Endothelial cell of umbilical vein (primary cell): Measurements from ENCODE around the gene CD226. TPM values are rescaled to one million over a fixed set of nuclear protein-coding genes. Genes with fewer than 3 reads are reported as not detected.
A peak's percentile ranks its signal among the peaks of the same experiment; 100 is the strongest.

Experiments
- BruUV-seq: library from RNA; stranded (reverse); fragments of 400-500 nt; replicated peaks from 2 replicates; lab custom pipeline; 2021; lab: Mats Ljungman, UMichigan
- CTCF ChIA-PET: fragments of 300-600, 350-600 bp; sonication (Branson Sonifier 250); formaldehyde crosslinking; loops from one replicate; lab custom pipeline; 2021; ENCODE audit warnings: antibody characterized with exemption, inconsistent platforms; lab: Charles Lee
- POLR2A ChIA-PET: fragments of 300-600, 350-600 bp; sonication (Branson Sonifier 250); formaldehyde crosslinking; loops from one replicate; lab custom pipeline; 2021; ENCODE audit warnings: antibody characterized with exemption, inconsistent platforms; lab: Charles Lee
- DNase-seq: peaks from one replicate; pipeline ENCODE4 v3.0.0-alpha.2; 2011; ENCODE audit warnings: low read depth, low spot score
- FAIRE-seq: peaks from 2 replicates; lab custom pipeline; 2011; peaks lifted over from hg19 to GRCh38; lab: Jason Lieb, UNC
- H2AFZ ChIP-seq: 2 replicates; pipeline ENCODE4 v1.6.0; 2012; ENCODE audit warnings: low read depth, low read length, control low read depth, inconsistent platforms
- H3K27ac ChIP-seq: 2 replicates; pipeline ENCODE4 v1.5.1; 2011; ENCODE audit warnings: low read depth, mild to moderate bottlenecking, control low read depth, low read length, moderate library complexity; ENCODE audit not compliant: insufficient read depth
- H3K27me3 ChIP-seq, 2 experiments: 2 replicates each; pipeline versions ENCODE4 v1.6.0 to v1.6.1; 2011; ENCODE audit warnings: low read length in 2 of 2, mixed read lengths in 1 of 2; ENCODE audit not compliant: control insufficient read depth in 2 of 2, insufficient read depth in 2 of 2
- H3K36me3 ChIP-seq, 2 experiments: 2 replicates in 1 of 2; 3 replicates in 1 of 2; pipeline ENCODE4 v1.5.1; 2011; ENCODE audit warnings: low read length in 2 of 2, mild to moderate bottlenecking in 1 of 2, moderate library complexity in 1 of 2; ENCODE audit not compliant: control insufficient read depth in 2 of 2, insufficient read depth in 2 of 2; ENCODE audit errors: extremely low read depth in 1 of 2
- H3K4me1 ChIP-seq: 3 replicates; pipeline ENCODE4 v1.5.1; 2011; ENCODE audit warnings: mild to moderate bottlenecking, low read length; ENCODE audit not compliant: control insufficient read depth, insufficient read depth; ENCODE audit errors: extremely low read depth
- H3K4me2 ChIP-seq: 2 replicates; pipeline ENCODE4 v1.6.1; 2011; ENCODE audit warnings: low read length, control low read depth, mixed read lengths; ENCODE audit not compliant: insufficient read depth
- H3K4me3 ChIP-seq, 3 experiments: fragments of 200-600 bp in 1 of 3; sonication (generic), shearing (Covaris generic) in 1 of 3; replicated peaks in 1 of 3; 2 replicates each; pipeline ENCODE4 v1.5.1; 2011 to 2016; ENCODE audit warnings: control low read depth in 3 of 3, low read length in 3 of 3, mild to moderate bottlenecking in 2 of 3, inconsistent platforms in 1 of 3, low read depth in 1 of 3, moderate library complexity in 1 of 3; ENCODE audit not compliant: insufficient read depth in 1 of 3
- H3K79me2 ChIP-seq: 2 replicates; pipeline ENCODE4 v1.6.0; 2012; ENCODE audit warnings: low read length, inconsistent platforms; ENCODE audit not compliant: control insufficient read depth, insufficient read depth
- H3K9ac ChIP-seq: replicated peaks from 2 replicates; pipeline ENCODE3; 2011; ENCODE audit warnings: low read length, control low read depth; ENCODE audit not compliant: insufficient read depth; ENCODE audit errors: extremely low read depth
- H3K9me1 ChIP-seq: replicated peaks from 3 replicates; pipeline ENCODE4 v1.6.0; 2011; ENCODE audit warnings: mild to moderate bottlenecking, low read length; ENCODE audit not compliant: control insufficient read depth, insufficient read depth; ENCODE audit errors: extremely low read depth
- H3K9me3 ChIP-seq: replicated peaks from 2 replicates; pipeline ENCODE4 v1.5.1; 2012; ENCODE audit warnings: low read length, inconsistent platforms; ENCODE audit not compliant: control insufficient read depth, insufficient read depth
- H4K20me1 ChIP-seq: replicated peaks from 2 replicates; pipeline ENCODE3; 2011; ENCODE audit warnings: mild to moderate bottlenecking, low read length; ENCODE audit not compliant: control insufficient read depth, insufficient read depth; ENCODE audit errors: extremely low read depth
- EZH2 ChIP-seq: IDR thresholded peaks from 2 replicates; pipeline ENCODE4 v1.6.1; 2012; ENCODE audit warnings: borderline replicate concordance, low read depth, mild to moderate bottlenecking, moderate library complexity, low read length, inconsistent platforms; ENCODE audit not compliant: severe bottlenecking
- FOS ChIP-seq: IDR thresholded peaks from 2 replicates; pipeline ENCODE4 v1.6.1; 2011; ENCODE audit warnings: mild to moderate bottlenecking, low read length, moderate library complexity, borderline replicate concordance; ENCODE audit not compliant: insufficient read depth
- GATA2 ChIP-seq: IDR thresholded peaks from 2 replicates; pipeline ENCODE4 v1.7.0; 2011; ENCODE audit warnings: low read depth, mild to moderate bottlenecking, moderate library complexity, mixed read lengths, low read length; ENCODE audit not compliant: insufficient read length, insufficient read depth
- JUN ChIP-seq: IDR thresholded peaks from 2 replicates; pipeline ENCODE4 v1.6.1; 2011; ENCODE audit warnings: borderline replicate concordance, low read depth; ENCODE audit not compliant: insufficient read length, insufficient read depth
- MYC ChIP-seq: IDR thresholded peaks from one replicate; pipeline ENCODE4 v1.6.1; 2011; ENCODE audit warnings: mild to moderate bottlenecking, low read depth, low read length
- POLR2A ChIP-seq: IDR thresholded peaks from 2 replicates; pipeline ENCODE4 v1.6.1; 2012; ENCODE audit warnings: low read depth, mild to moderate bottlenecking, control low read depth, low read length
- POLR2AphosphoS5 ChIP-seq: IDR thresholded peaks from 2 replicates; pipeline ENCODE4 v1.6.1; 2012; ENCODE audit warnings: low read depth, mild to moderate bottlenecking, control low read depth, low read length, moderate library complexity; ENCODE audit not compliant: insufficient read depth
- dilution Hi-C: fragments of 300-500 bp; cut with MboI; formaldehyde crosslinking; loops from one replicate; pipeline ENCODE4 v1.15.0; 2019; ENCODE audit warnings: low sequenced_read_pairs; ENCODE audit not compliant: extremely low pct_ligation_motif_present
- intact Hi-C: fragments of 100-400 bp; cut with micrococcal nuclease; formaldehyde crosslinking; loops from one replicate; pipeline ENCODE4 v1.10.0; 2022
- polyA plus RNA-seq, 4 experiments: library from polyadenylated mRNA; depleted of rRNA in 3 of 4; stranded (reverse) in 3 of 4; unstranded in 1 of 4; fragments of >200 nt; gene quantifications; 2 replicates each; pipeline versions ENCODE4 v1.2.1 to v1.2.3, GENCODE V29; 2011 to 2012; ENCODE audit warnings: missing spikeins in 1 of 4
- total RNA-seq: library from RNA; stranded (reverse); gene quantifications from 2 replicates; pipeline ENCODE4 v1.2.3, GENCODE V29; 2021
- TF ChIP-seq, protein P1 (sequence below): IDR thresholded peaks from 2 replicates; pipeline ENCODE4 v1.6.1; 2011; ENCODE audit not compliant: insufficient read depth, insufficient read length
- TF ChIP-seq, protein P2 (sequence below), 2 donors: IDR thresholded peaks; 1 replicate in 1 of 2; 2 replicates in 1 of 2; pipeline ENCODE4 v1.5.1; 2011; ENCODE audit warnings: low read length in 2 of 2, mild to moderate bottlenecking in 2 of 2, moderate library complexity in 2 of 2, control low read depth in 1 of 2, inconsistent platforms in 1 of 2, low read depth in 1 of 2; ENCODE audit not compliant: insufficient read depth in 1 of 2; ENCODE audit errors: extremely low read depth in 1 of 2

Gene CD226
- total and polyA plus RNA-seq, 2 donors (not counting 3 experiments of a cell fraction or from before 2014, with no cell fraction given): 0.20 TPM; not detected in 1

DNA sequence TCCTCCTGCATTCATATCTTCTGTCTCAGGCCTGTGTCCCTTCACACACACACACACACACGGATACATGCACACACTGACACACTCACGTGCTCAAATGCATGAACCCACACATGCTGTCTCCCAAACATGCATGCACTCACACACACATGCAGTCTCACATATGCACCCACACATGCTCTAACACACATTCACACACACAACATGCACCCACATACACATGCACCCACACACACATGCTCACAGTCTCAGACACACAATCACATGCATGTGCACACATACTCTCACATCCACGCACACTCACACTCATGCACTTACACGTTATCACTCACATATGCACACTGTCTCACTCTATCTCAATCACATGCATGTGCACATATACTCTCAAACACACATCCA, 1.9 kb upstream of the CD226 start:
- H4K20me1 ChIP-seq: no peaks in the 10 kb centered on the region
- H3K79me2 ChIP-seq: no peaks in the 10 kb centered on the region
- H3K4me1 ChIP-seq: no peaks in the 10 kb centered on the region
- H3K9me3 ChIP-seq: no peaks in the 10 kb centered on the region
- no peak overlapping the region for H3K27ac ChIP-seq
- dilution Hi-C loops: no loop called here
- H2AFZ ChIP-seq: no peak overlapping the region
- POLR2A ChIA-PET: no interaction called here
- no peak overlapping the region for H3K9ac ChIP-seq
- no peaks in the 10 kb centered on the region for H3K27me3 ChIP-seq
- TF ChIP-seq POLR2A (no peak), POLR2AphosphoS5 (no peak)
- TF ChIP-seq, protein P1, sequence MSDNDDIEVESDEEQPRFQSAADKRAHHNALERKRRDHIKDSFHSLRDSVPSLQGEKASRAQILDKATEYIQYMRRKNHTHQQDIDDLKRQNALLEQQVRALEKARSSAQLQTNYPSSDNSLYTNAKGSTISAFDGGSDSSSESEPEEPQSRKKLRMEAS: no peak
- no peaks in the 10 kb centered on the region for H3K36me3 ChIP-seq
- H3K4me3 ChIP-seq: no peak overlapping the region
- DNase-seq (no peak), FAIRE-seq (no peak)
- intact Hi-C loops: no loop called here
- H3K9me1 ChIP-seq: no peaks in the 10 kb centered on the region
- CTCF ChIA-PET: no interaction called here
- no TSS peak for BruUV-seq
- H3K4me2 ChIP-seq: no peak overlapping the region

DNA sequence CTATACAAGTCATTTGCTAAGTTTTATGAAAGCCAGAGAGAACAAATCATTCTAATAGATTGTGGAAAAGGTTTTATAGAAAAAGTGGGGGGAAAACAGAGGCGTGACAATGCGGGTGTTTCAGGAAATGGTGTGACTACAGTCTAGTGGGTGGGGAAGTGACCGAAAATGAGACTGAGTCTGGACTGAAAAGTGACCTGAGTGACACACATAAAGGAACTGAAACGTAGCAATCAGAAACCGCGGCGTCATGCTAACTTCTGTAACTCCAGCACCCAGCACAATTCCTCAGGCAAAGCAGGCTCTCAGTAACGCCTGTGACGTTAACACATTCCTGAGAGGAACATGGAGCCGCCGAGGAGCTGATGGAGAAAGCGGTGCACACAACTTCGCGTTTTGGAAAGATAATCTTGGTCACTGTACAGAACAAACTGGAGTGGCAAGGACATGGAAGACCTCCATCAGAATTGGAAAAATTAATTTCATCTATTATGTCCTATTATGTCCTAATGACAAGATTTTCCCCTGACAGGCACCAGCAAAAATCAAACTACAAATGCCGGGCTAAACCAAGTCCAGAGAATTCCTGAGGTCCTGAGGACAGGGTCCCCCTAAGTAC, 1.4 kb upstream of the CD226 start:
- Histone ChIP-seq H4K20me1 (no peaks in the 10 kb centered on the region), H3K79me2 (no peaks in the 10 kb centered on the region), H3K4me1 (no peaks in the 10 kb centered on the region), H3K27me3 (no peaks in the 10 kb centered on the region), H3K4me3 (no peak overlapping the region), H2AFZ (peak overlapping the region; percentile 58), H3K9ac (no peak overlapping the region), H3K9me3 (no peaks in the 10 kb centered on the region), H3K27ac (no peak overlapping the region), H3K36me3 (no peaks in the 10 kb centered on the region), H3K4me2 (no peak overlapping the region), H3K9me1 (no peaks in the 10 kb centered on the region)
- intact Hi-C loops (no loop called here), dilution Hi-C loops (no loop called here)
- BruUV-seq: no TSS peak
- TF ChIP-seq EZH2: no peak
- no peak for TF ChIP-seq POLR2AphosphoS5
- TF ChIP-seq FOS: no peak
- TF ChIP-seq MYC: no peak
- no peak for TF ChIP-seq JUN
- TF ChIP-seq, protein P1: no peak
- TF ChIP-seq, protein P2, sequence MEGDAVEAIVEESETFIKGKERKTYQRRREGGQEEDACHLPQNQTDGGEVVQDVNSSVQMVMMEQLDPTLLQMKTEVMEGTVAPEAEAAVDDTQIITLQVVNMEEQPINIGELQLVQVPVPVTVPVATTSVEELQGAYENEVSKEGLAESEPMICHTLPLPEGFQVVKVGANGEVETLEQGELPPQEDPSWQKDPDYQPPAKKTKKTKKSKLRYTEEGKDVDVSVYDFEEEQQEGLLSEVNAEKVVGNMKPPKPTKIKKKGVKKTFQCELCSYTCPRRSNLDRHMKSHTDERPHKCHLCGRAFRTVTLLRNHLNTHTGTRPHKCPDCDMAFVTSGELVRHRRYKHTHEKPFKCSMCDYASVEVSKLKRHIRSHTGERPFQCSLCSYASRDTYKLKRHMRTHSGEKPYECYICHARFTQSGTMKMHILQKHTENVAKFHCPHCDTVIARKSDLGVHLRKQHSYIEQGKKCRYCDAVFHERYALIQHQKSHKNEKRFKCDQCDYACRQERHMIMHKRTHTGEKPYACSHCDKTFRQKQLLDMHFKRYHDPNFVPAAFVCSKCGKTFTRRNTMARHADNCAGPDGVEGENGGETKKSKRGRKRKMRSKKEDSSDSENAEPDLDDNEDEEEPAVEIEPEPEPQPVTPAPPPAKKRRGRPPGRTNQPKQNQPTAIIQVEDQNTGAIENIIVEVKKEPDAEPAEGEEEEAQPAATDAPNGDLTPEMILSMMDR (IDR thresholded peaks at IDR 0.05; ENCODE audit: extremely low read depth in 1 of 2, insufficient read depth in 1 of 2, low read depth in 1 of 2, low read length in 2 of 2): no peak
- TF ChIP-seq GATA2: no peak
- TF ChIP-seq POLR2A: no peak
- DNase-seq (peak; percentile 9), FAIRE-seq (no peak)
- ChIA-PET POLR2A (no interaction called here), CTCF (no interaction called here)
